ENCODE measurements around the gene NINJ1.

DNA sequence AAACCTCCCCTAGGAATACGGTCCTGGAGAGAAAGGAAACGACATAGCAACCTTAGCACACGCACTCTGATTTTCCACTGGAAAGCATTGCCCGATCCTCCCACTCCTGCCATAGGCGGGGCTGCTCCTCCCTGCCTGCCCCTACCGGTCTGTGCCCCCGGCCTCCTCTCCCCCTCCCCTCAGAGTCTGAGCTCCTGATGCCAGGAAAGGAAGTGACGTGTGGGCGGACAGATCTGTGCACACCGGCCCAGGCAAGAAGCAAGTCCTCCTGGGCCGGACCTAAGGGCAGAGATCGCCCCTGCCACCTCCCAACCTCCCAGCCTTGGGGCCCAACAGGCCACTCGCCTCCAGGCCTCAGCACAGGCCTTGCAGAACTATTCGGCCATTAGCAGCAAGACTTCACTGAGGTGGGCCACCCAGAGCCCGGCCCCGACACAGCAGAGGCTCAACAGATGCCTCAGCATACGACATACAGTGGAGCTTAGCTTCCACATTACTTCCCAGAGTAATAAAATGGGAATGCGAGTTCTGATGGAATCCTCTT lies 7.2 kb downstream of the NINJ1 start:
- TF ChIP-seq, protein P1, sequence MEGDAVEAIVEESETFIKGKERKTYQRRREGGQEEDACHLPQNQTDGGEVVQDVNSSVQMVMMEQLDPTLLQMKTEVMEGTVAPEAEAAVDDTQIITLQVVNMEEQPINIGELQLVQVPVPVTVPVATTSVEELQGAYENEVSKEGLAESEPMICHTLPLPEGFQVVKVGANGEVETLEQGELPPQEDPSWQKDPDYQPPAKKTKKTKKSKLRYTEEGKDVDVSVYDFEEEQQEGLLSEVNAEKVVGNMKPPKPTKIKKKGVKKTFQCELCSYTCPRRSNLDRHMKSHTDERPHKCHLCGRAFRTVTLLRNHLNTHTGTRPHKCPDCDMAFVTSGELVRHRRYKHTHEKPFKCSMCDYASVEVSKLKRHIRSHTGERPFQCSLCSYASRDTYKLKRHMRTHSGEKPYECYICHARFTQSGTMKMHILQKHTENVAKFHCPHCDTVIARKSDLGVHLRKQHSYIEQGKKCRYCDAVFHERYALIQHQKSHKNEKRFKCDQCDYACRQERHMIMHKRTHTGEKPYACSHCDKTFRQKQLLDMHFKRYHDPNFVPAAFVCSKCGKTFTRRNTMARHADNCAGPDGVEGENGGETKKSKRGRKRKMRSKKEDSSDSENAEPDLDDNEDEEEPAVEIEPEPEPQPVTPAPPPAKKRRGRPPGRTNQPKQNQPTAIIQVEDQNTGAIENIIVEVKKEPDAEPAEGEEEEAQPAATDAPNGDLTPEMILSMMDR (IDR thresholded peaks at IDR 0.05): no peak
- TF ChIP-seq POLR2A (IDR thresholded peaks at IDR 0.05): peak in 1 of 2 donors; percentile 34
